Stomach (tissue), 9 donors: ENCODE results near the gene OR10H2. TPM values are rescaled to one million over a fixed set of nuclear protein-coding genes. Genes with fewer than 3 reads are reported as not detected.

Experiments
- DNase-seq, 2 donors: peaks; one replicate each; pipeline versions ENCODE4 v3.0.0 to v3.0.0-alpha.2; 2013 to 2019
- H3K27ac ChIP-seq, 5 donors: fragments of 200-600 bp in 4 of 5; sonication (generic) in 4 of 5; one replicate each; pipeline ENCODE4 v1.5.1; 2013 to 2019; ENCODE audit warnings: mild to moderate bottlenecking in 1 of 5, moderate library complexity in 1 of 5
- H3K27me3 ChIP-seq, 3 donors: fragments of 200-600 bp; sonication (generic); one replicate each; pipeline ENCODE4 v1.5.1; 2017 to 2019; ENCODE audit warnings: mixed run types in 1 of 3
- H3K36me3 ChIP-seq, 4 donors: fragments of 200-600 bp; sonication (generic); 1 replicate in 3 of 4; 2 replicates in 1 of 4; pipeline ENCODE4 v1.5.1; 2016 to 2019
- H3K4me1 ChIP-seq, 4 donors: fragments of 200-600 bp; sonication (generic); one replicate each; pipeline ENCODE4 v1.5.1; 2016 to 2019
- H3K4me3 ChIP-seq, 4 donors: fragments of 200-600 bp; sonication (generic) in 3 of 4; one replicate each; pipeline ENCODE4 v1.5.1; 2016 to 2019; ENCODE audit warnings: mild to moderate bottlenecking in 1 of 4
- H3K9me3 ChIP-seq, 4 donors: fragments of 200-600 bp; sonication (generic); one replicate each; pipeline ENCODE4 v1.5.1; 2016 to 2019
- EP300 ChIP-seq: sonication (generic); formaldehyde crosslinking; IDR thresholded peaks from one replicate; pipeline ENCODE4 v1.6.1; 2017; ENCODE audit warnings: antibody characterized with exemption
- POLR2A ChIP-seq, 4 donors: fragments of 450-650 bp; IDR thresholded peaks; one replicate each; pipeline ENCODE4 v1.6.1; 2016; ENCODE audit warnings: antibody characterized with exemption in 4 of 4, control low read depth in 2 of 4, mild to moderate bottlenecking in 1 of 4, moderate library complexity in 1 of 4
- POLR2AphosphoS5 ChIP-seq, 3 donors: sonication (generic); formaldehyde crosslinking; IDR thresholded peaks; one replicate each; pipeline ENCODE4 v1.6.1; 2016; ENCODE audit warnings: antibody characterized with exemption in 3 of 3
- whole genome bisulfite sequencing, 5 donors: extraction: QIAGEN DNeasy Blood & Tissue Kit in 3 of 5; methylation state at CpG; one replicate each; pipeline versions ENCODE4 v1.1.5 to v1.1.7; 2013 to 2018; 5-methylcytosine and 5-hydroxymethylcytosine counted together
- intact Hi-C: fragments of 100-400 bp; cut with DNase I; formaldehyde crosslinking; loops from one replicate; pipeline ENCODE4 v1.15.1; 2023; ENCODE audit warnings: low total_unique reads
- polyA plus RNA-seq, 3 donors: library from polyadenylated mRNA; stranded (reverse); fragments of 200-250 nt; gene quantifications; one replicate each; pipeline ENCODE4 v1.2.3, GENCODE V29; 2013
- total RNA-seq, 5 donors: library from RNA; depleted of rRNA; stranded (reverse); fragments of >200 nt; gene quantifications; one replicate each; pipeline versions ENCODE4 v1.1.0 to v1.2.3, GENCODE V29; 2014 to 2016
- TF ChIP-seq, protein P1 (sequence below), 7 experiments: fragments of 450-650 bp in 4 of 7; fragments of 200-600 bp in 3 of 7; sonication (generic) in 3 of 7; IDR thresholded peaks; one replicate each; pipeline ENCODE4 v1.5.1; 2016 to 2019; ENCODE audit warnings: antibody characterized with exemption in 7 of 7, control low read depth in 2 of 7, mild to moderate bottlenecking in 1 of 7
- donor health status: healthy with polysubstance abuse.
- donor health status: Bipolar disorder and iron deficiency.
- donor health status: healthy.

The OR10H2 gene
- total and polyA plus RNA-seq, 8 donors: not detected

DNA sequence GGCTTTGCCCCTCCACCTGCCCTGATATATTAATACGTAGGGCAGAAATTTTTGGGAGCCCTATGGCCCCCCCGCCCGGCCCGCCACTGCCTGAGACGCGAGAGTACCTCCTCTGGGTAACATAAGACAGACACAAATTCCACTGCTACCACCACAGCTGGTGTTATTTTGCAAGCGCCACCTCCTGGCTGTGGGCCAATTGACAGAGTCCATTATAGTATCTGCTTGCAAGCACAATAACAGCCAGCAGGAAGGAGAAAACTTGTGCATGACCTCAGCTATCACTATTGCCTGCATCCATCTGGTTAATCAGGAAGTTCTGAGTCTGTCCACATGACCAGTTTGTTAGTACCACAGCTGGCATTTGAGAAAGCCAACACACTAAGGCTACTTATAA, 25.3 kb upstream of the OR10H2 start:
- H3K27ac ChIP-seq: no peak overlapping the region
- TF ChIP-seq POLR2AphosphoS5 (IDR thresholded peaks at IDR 0.05): peak in 2 of 3 donors; percentile 19 to 59
- TF ChIP-seq, protein P1, sequence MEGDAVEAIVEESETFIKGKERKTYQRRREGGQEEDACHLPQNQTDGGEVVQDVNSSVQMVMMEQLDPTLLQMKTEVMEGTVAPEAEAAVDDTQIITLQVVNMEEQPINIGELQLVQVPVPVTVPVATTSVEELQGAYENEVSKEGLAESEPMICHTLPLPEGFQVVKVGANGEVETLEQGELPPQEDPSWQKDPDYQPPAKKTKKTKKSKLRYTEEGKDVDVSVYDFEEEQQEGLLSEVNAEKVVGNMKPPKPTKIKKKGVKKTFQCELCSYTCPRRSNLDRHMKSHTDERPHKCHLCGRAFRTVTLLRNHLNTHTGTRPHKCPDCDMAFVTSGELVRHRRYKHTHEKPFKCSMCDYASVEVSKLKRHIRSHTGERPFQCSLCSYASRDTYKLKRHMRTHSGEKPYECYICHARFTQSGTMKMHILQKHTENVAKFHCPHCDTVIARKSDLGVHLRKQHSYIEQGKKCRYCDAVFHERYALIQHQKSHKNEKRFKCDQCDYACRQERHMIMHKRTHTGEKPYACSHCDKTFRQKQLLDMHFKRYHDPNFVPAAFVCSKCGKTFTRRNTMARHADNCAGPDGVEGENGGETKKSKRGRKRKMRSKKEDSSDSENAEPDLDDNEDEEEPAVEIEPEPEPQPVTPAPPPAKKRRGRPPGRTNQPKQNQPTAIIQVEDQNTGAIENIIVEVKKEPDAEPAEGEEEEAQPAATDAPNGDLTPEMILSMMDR (IDR thresholded peaks at IDR 0.05): no peak
- TF ChIP-seq EP300: no peak
- TF ChIP-seq POLR2A (IDR thresholded peaks at IDR 0.05): no peak

DNA sequence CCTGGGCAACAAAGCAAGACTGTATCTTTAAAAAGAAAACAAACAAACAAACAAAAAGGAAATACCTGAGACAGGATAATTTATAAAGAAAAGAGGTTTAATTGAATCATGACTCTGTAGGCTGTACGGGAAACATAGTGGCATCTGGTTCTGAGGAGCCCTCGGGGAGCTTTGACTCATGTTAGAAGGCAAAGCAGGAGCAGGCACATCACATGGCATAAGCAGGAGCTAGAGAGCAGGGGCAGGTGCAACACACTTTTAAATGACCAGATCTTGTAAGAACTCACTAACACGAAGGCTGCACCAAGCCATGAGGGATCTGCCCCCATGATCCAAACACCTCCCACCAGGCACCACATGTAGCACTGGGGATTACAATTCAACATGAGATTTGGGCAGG, 13.2 kb upstream of the OR10H2 start:
- H3K4me1 ChIP-seq: no peaks in the 10 kb centered on the region
- TF ChIP-seq POLR2AphosphoS5 (IDR thresholded peaks at IDR 0.05) (no peak), EP300 (no peak), POLR2A (IDR thresholded peaks at IDR 0.05) (no peak)
- TF ChIP-seq, protein P1 (IDR thresholded peaks at IDR 0.05): no peak
- no peak for DNase-seq
- H3K4me3 ChIP-seq: no peak overlapping the region
- peaks cover 0 to 11% (median 0%) of the 10 kb centered on the region in 4 donors for H3K9me3 ChIP-seq
- H3K36me3 ChIP-seq: no peaks in the 10 kb centered on the region
- no peak overlapping the region for H3K27ac ChIP-seq
- WGBS, 5 donors: 56 to 75% (median 61%) methylated on average over 3 of the region's 3 CpGs
- intact Hi-C loops: no loop called here
- peaks cover 0 to 32% (median 11%) of the 10 kb centered on the region in 3 donors for H3K27me3 ChIP-seq

More for the DNA sequence above, 25.3 kb upstream of the OR10H2 start:
- DNase-seq: peak; percentile 64 to 89
- 7 to 14% (median 9%) methylated on average over 5 to 7 of the region's 7 CpGs for WGBS, 5 donors
- intact Hi-C loops: no loop called here
- Histone ChIP-seq H3K4me3 (no peak overlapping the region), H3K27me3 (no peaks in the 10 kb centered on the region), H3K9me3 (no peaks in the 10 kb centered on the region), H3K36me3 (peaks cover 0 to 13% (median 6%) of the 10 kb centered on the region in 4 donors), H3K4me1 (peaks cover 9 to 19% (median 16%) of the 10 kb centered on the region in 4 donors)

DNA sequence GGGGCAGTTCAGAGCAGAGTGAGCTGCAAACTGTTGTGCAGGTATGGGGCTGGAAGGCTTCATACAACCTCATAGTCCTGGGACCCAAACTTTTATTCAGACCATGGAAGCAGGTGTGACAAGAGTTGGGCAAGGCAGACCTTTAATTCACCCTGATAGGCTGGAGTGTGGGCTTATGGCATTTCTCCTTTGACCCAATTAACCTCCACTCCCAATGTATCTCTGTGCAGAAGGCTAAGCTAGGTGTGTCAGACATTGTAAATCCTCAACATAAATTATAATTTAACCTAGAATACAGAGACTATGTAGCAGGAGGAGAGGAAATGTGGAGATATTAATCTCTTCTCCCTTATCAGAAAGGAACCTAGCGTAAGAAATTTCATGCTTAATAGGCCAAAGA, 12.2 kb upstream of the OR10H2 start:
- H3K9me3 ChIP-seq: peaks cover 0 to 11% (median 0%) of the 10 kb centered on the region in 4 donors
- 67 to 95% (median 70%) methylated on average over 1 of the region's 1 CpG for WGBS, 5 donors
- no peaks in the 10 kb centered on the region for H3K4me1 ChIP-seq
- H3K27ac ChIP-seq: no peak overlapping the region
- no peaks in the 10 kb centered on the region for H3K36me3 ChIP-seq
- no peak for DNase-seq
- intact Hi-C loops: no loop called here
- peaks cover 0 to 39% (median 11%) of the 10 kb centered on the region in 3 donors for H3K27me3 ChIP-seq
- H3K4me3 ChIP-seq: no peak overlapping the region
- TF ChIP-seq POLR2AphosphoS5 (IDR thresholded peaks at IDR 0.05): no peak
- TF ChIP-seq, protein P1 (IDR thresholded peaks at IDR 0.05): no peak
- TF ChIP-seq POLR2A (IDR thresholded peaks at IDR 0.05): no peak
- TF ChIP-seq EP300: no peak

DNA sequence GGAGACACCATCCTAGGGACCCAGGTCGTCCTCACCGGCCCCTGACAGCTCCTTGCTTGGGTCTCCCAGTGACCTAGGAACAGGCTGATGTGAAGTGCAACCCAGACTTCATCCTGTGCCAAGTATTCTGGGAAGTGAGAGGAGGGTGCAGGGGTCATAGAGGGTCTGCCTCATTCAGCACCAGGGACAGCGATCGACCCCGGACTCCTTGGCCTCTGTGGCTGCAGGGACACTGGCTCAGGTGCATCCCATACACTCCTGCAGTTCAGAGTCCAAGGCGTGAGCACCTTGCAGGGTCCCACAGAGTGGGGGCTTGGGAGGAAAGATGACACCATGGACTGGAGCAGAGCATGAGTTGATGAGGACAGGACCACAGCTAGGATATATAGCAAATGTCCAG, 10.0 kb upstream of the OR10H2 start:
- Histone ChIP-seq H3K4me1 (no peaks in the 10 kb centered on the region), H3K27ac (no peak overlapping the region), H3K27me3 (peaks cover 0 to 49% (median 12%) of the 10 kb centered on the region in 3 donors), H3K36me3 (no peaks in the 10 kb centered on the region), H3K4me3 (no peak overlapping the region), H3K9me3 (peaks cover 0 to 4% (median 0%) of the 10 kb centered on the region in 4 donors)
- TF ChIP-seq POLR2A (IDR thresholded peaks at IDR 0.05): no peak
- TF ChIP-seq, protein P1 (IDR thresholded peaks at IDR 0.05): no peak
- no peak for TF ChIP-seq EP300
- no peak for TF ChIP-seq POLR2AphosphoS5 (IDR thresholded peaks at IDR 0.05)
- WGBS, 5 donors: 14 to 30% (median 17%) methylated on average over 4 to 6 of the region's 6 CpGs
- DNase-seq: no peak
- intact Hi-C loops: no loop called here
